HFFc6 (cell line): Measurements from ENCODE around the gene C17orf107. TPM values are rescaled to one million over a fixed set of nuclear protein-coding genes. Genes with fewer than 3 reads are reported as not detected.

Source experiments
- DNase-seq: peaks from one replicate; pipeline ENCODE4 v3.0.0-alpha.2; 2018
- H3K27ac Mint-ChIP-seq: 2 replicates; pipeline ENCODE4 v1.8.0; 2020; ENCODE audit warnings: mild to moderate bottlenecking, mixed read lengths
- H3K27me3 Mint-ChIP-seq: 2 replicates; pipeline ENCODE4 v1.8.0; 2021; ENCODE audit warnings: mild to moderate bottlenecking, moderate library complexity, mixed read lengths; ENCODE audit not compliant: insufficient read depth
- H3K36me3 Mint-ChIP-seq: 2 replicates; pipeline ENCODE4 v1.8.0; 2021; ENCODE audit warnings: low read depth, mixed read lengths
- H3K4me1 Mint-ChIP-seq: 2 replicates; pipeline ENCODE4 v1.8.0; 2020; ENCODE audit warnings: low read depth, mixed read lengths
- H3K4me3 Mint-ChIP-seq: 2 replicates; pipeline ENCODE4 v1.8.0; 2020; ENCODE audit warnings: mild to moderate bottlenecking, moderate library complexity, mixed read lengths
- H3K9me3 Mint-ChIP-seq: 2 replicates; pipeline ENCODE4 v1.8.0; 2020; ENCODE audit warnings: mild to moderate bottlenecking, mixed read lengths
- total RNA-seq, 6 experiments: library from RNA; stranded (reverse); fragmentation: NEBNext Ultra II Directional; extraction: Animal tissue kit (Norgen Biotek cat#: 25700); gene quantifications; 2 replicates in 1 of 6; 3 replicates in 5 of 6; pipeline ENCODE4 v1.2.3, GENCODE V29; 2021
- TF ChIP-seq, protein P1 (sequence below): fragments of 200-600 bp; sonication (generic); IDR thresholded peaks from 2 replicates; pipeline ENCODE4 v1.5.0; 2021; ENCODE audit warnings: antibody characterized with exemption, mild to moderate bottlenecking

Gene C17orf107
- total RNA-seq, 6 experiments from 2014 or later: 0.95 to 1.6 (median 1.4) TPM

DNA sequence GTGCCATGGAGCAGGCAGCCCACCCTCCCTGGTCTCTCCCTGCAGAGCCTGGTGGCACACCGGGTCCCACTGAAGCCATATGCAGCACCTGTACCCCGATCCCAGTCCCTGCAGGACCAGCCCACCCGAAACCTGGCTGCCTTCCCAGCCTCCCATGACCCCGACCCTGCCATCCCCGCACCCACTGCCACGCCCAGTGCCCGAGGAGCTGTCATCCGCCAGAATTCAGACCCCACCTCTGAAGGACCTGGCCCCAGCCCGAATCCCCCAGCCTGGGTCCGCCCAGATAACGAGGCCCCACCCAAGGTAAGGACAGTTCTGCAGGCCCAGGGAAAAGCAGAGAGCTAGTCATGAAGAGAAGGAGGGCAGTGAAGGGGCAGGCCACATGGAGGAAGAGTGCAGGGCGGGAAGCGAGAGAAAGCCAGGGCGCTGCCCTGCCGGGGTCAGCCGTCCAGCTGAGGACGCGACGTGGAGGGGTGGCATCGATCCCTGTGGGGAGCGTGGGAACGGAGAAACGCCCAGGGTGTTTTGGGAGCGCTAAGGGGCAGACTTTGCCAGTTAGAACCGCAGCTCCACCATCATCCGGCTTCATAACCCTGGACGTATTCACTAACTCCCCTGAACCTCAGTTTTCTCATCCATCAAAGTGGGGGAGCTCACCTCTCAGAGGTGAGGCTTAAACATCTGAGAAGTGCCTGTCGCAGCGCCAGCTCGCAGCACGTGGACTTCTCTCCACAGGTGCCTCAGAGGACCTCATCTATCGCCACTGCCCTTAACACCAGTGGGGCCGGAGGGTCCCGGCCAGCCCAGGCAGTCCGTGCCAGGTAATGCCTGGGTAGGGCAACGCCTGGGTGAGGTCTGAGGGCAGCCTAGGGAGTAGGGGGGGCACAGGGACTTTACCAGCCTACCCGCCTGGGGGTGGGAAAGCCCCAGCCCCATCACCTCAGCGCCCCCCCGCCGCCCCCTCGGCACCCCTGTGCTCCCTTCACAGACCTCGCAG, 7.6 kb upstream of the C17orf107 start:
- no peaks in the 10 kb centered on the region for H3K9me3 Mint-ChIP-seq

DNA sequence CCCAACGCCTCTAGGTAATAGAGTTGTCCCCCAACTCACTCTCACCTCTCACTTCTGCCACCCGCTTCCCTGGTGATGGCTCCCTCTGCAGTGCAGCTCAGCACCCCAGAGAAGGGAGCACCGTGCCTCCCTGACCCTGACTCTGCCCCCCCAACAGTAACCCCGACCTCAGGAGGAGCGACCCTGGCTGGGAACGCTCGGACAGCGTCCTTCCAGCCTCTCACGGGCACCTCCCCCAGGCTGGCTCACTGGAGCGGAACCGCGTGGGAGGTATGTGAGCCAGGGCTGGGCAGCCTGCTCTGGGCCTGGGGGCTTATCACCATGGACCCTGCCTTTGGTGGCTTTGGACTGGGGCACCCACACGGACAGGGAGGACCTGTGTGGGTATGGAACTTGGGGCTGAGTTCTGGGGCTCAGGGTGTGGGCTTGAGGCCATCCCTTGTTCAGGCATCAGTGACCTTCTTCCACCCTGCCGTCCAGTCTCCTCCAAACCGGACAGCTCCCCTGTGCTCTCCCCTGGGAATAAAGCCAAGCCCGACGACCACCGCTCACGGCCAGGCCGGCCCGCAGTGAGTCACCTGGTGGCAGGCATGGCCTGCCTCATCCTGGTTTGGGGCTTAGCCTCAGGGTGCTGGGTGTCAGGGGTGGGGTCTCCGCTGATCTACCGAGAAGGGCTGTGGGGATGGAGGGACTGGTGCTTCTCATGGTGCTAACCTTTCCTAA, 6.7 kb upstream of the C17orf107 start:
- 0 out of 2 replicates have a peak, but pooled peaks cover 10% of the 10 kb centered on the region for H3K36me3 Mint-ChIP-seq
- H3K4me3 Mint-ChIP-seq: no peak overlapping the region
- TF ChIP-seq, protein P1, sequence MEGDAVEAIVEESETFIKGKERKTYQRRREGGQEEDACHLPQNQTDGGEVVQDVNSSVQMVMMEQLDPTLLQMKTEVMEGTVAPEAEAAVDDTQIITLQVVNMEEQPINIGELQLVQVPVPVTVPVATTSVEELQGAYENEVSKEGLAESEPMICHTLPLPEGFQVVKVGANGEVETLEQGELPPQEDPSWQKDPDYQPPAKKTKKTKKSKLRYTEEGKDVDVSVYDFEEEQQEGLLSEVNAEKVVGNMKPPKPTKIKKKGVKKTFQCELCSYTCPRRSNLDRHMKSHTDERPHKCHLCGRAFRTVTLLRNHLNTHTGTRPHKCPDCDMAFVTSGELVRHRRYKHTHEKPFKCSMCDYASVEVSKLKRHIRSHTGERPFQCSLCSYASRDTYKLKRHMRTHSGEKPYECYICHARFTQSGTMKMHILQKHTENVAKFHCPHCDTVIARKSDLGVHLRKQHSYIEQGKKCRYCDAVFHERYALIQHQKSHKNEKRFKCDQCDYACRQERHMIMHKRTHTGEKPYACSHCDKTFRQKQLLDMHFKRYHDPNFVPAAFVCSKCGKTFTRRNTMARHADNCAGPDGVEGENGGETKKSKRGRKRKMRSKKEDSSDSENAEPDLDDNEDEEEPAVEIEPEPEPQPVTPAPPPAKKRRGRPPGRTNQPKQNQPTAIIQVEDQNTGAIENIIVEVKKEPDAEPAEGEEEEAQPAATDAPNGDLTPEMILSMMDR: no peak
- H3K27ac Mint-ChIP-seq: no peak overlapping the region
- H3K27me3 Mint-ChIP-seq: no peaks in the 10 kb centered on the region; the same call in none of the 2 replicates
- no peaks in the 10 kb centered on the region for H3K9me3 Mint-ChIP-seq
- no peak for DNase-seq
- H3K4me1 Mint-ChIP-seq: no peaks in the 10 kb centered on the region

More for the DNA sequence above, 7.6 kb upstream of the C17orf107 start:
- no peak for DNase-seq
- TF ChIP-seq, protein P1: no peak
- no peak overlapping the region for H3K4me3 Mint-ChIP-seq
- no peaks in the 10 kb centered on the region; the same call in none of the 2 replicates for H3K27me3 Mint-ChIP-seq
- H3K36me3 Mint-ChIP-seq: 0 out of 2 replicates have a peak, but pooled peaks cover 10% of the 10 kb centered on the region
- no peaks in the 10 kb centered on the region for H3K4me1 Mint-ChIP-seq
- H3K27ac Mint-ChIP-seq: no peak overlapping the region

DNA sequence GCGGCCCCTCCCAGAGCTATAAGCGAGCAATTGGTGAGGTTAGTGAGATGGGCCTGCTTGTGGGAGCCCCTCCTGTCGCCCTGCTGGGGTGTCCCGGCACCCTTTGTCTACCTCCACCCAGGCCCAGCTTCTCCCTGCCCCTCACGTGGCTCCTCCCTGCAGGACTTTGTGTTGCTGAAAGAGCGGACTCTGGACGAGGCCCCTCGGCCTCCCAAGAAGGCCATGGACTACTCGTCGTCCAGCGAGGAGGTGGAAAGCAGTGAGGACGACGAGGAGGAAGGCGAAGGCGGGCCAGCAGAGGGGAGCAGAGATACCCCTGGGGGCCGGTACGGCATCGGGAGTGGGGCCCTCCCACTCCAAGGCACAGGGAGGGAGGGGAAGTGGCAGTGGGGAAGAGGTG, 6.1 kb upstream of the C17orf107 start:
- Mint-ChIP-seq H3K9me3 (no peaks in the 10 kb centered on the region), H3K27me3 (peaks cover 2% of the 10 kb centered on the region), H3K27ac (no peak overlapping the region), H3K36me3 (0 out of 2 replicates have a peak, but pooled peaks cover 10% of the 10 kb centered on the region), H3K4me3 (no peak overlapping the region), H3K4me1 (no peaks in the 10 kb centered on the region)
- DNase-seq: no peak
- TF ChIP-seq, protein P1: no peak

DNA sequence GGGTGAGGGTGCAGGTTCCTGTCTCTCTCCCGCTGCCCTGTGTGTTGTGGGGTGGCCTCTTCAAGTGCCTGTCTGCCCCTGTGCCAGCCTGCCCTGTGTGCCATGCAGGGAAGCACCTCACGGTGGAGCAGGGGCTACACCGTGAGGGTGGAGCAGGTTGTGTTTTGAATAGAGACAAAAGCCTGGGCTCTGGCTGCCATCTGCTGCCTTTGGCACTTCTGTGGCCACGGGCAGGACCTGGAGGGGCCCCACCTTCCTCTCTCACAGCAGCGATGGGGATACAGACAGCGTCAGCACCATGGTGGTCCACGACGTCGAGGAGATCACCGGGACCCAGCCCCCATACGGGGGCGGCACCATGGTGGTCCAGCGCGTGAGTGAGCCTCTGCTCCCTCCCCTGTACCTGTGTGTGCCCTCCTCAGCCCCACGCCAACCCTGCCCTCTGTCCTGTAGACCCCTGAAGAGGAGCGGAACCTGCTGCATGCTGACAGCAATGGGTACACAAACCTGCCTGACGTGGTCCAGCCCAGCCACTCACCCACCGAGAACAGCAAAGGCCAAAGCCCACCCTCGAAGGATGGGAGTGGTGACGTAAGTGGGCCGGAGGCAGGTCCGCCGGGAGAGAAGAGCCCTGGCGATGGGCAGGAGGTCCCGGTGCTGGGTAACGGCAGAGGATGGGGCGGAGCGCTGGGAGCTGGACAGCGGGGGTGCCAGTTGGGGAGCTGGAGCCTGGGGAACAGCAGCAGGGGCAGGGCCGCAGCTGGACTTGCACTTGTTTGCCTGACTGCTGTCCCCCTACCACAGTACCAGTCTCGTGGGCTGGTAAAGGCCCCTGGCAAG, 5.4 kb upstream of the C17orf107 start:
- H3K36me3 Mint-ChIP-seq: 0 out of 2 replicates have a peak, but pooled peaks cover 10% of the 10 kb centered on the region
- H3K27me3 Mint-ChIP-seq: peaks cover 3% of the 10 kb centered on the region
- no peaks in the 10 kb centered on the region for H3K9me3 Mint-ChIP-seq
- no peak overlapping the region for H3K4me3 Mint-ChIP-seq
- DNase-seq: no peak
- H3K4me1 Mint-ChIP-seq: no peaks in the 10 kb centered on the region
- TF ChIP-seq, protein P1: no peak
- no peak overlapping the region for H3K27ac Mint-ChIP-seq

DNA sequence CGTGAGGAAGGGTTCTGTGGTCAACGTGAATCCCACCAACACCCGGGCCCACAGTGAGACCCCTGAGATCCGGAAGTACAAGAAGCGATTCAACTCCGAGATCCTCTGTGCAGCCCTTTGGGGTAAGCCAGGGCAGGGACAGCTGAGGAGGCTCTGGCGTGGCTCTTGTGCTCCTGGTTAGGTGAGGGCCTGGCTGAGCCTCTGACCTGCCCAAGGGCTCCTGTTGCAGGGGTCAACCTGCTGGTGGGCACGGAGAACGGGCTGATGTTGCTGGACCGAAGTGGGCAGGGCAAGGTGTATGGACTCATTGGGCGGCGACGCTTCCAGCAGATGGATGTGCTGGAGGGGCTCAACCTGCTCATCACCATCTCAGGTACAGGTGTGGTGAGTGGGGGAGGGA, 4.2 kb upstream of the C17orf107 start:
- no peak overlapping the region for H3K4me3 Mint-ChIP-seq
- 0 out of 2 replicates have a peak, but pooled peaks cover 10% of the 10 kb centered on the region for H3K36me3 Mint-ChIP-seq
- H3K27me3 Mint-ChIP-seq: peaks cover 3% of the 10 kb centered on the region
- no peaks in the 10 kb centered on the region for H3K9me3 Mint-ChIP-seq
- no peaks in the 10 kb centered on the region for H3K4me1 Mint-ChIP-seq
- H3K27ac Mint-ChIP-seq: no peak overlapping the region
- TF ChIP-seq, protein P1: no peak
- no peak for DNase-seq
